Mesenteric fat pad (tissue), 1 donor: Measurements from ENCODE around the gene RBBP4. TPM values are rescaled to one million over a fixed set of nuclear protein-coding genes. Genes with fewer than 3 reads are reported as not detected.
"Not testable (repeated sequence)": the region's sequence is repeated elsewhere in the genome, so short reads cannot be mapped to it uniquely, and the experiment has no call there.

Experiments used
- DNase-seq: peaks from one replicate; pipeline ENCODE4 v3.0.0-alpha.2; 2020; ENCODE audit warnings: low spot score
- long read RNA-seq: library from polyadenylated mRNA; unstranded; transcript quantifications from one replicate; pipeline ENCODE4 v2.0.0, GENCODE V29; 2020
- total RNA-seq: library from RNA; stranded (reverse); fragmentation: NEBNext Ultra II Directional; extraction: Animal tissue kit (Norgen Biotek cat#: 25700); gene quantifications from one replicate; pipeline ENCODE4 v1.2.1, GENCODE V29; 2021
- donor health status: DM: yes; HTN: yes; CAD: no.

RBBP4 gene
- 95.2 TPM for total RNA-seq
- long read RNA-seq, full-length matches to known transcripts, result 134 of 151 reads
- long read RNA-seq, partial matches to known transcripts, result 4 of 151 reads
- long read RNA-seq, other reads (novel, unspliced or antisense), result 13 of 151 reads

DNA sequence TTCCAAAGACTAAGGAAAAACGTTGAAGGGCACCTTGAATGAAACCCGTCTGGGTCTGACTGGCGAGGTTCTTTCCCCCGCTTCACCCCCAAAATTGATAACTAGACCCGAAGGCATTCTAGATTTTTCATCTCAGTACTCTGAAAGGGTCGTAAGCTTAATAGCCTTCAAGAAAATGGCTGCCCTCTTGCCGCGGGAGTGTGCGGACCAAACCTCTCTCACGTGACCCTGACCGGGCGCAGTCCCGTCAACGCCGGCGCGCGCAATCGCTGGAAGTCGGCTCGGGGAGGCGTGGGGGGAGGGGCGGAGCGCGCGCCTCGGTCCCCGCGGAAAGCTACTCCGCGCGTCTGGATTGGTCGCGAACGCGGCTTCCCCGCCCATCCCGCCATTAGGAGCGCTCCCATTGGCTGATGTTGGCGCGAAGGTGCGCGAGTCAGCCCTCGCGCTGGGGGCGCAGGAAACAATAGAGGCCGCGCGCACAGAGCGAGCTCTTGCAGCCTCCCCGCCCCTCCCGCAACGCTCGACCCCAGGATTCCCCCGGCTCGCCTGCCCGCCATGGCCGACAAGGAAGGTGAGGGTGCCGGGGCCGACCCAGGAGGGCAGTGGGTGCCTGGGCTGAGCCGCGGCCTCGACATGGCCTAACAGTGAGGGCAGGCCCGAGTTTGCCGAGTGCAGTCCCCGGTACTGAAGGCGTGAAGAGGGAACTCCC, at the start of gene RBBP4:
TSS of gene RBBP4 (plus strand) at position 457 of the 709 bp plus-strand sequence. CDS start at position 556, 99 bp downstream.
- peak; percentile 99 for DNase-seq

DNA sequence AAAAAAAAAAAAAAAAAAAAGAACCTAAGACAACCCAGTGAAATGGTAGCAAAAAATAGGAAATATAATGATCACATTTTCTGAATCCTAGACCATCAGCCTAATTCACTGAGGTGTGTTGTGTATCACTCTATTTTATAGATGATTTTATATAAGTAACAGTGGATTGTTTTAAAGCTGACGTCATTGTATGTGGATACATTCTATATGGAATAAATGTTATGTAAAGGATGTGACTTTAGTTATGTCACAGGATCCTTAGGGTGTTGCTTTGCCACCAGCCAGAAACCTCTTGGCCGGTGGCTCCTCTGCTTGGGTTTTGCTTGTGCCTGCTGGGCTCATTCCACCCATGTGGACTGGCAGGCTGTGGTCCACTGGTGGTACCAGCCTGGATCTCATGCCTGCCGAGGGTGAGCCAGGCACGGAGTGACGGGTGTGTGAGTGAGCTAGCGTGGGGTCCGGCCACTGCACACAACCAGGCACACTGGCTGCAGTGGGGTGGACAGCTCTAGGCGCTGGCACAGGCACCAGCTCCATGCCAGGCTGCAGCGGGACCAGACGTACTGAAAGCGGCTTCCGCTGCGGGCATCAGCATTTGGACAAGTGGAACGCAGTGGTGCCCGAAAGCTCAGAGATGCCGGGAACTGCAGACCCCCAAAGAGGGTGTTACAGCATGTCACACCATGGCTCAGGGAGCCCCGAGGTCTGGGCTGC, 45.1 kb upstream of the RBBP4 start:
- DNase-seq, result no peak

DNA sequence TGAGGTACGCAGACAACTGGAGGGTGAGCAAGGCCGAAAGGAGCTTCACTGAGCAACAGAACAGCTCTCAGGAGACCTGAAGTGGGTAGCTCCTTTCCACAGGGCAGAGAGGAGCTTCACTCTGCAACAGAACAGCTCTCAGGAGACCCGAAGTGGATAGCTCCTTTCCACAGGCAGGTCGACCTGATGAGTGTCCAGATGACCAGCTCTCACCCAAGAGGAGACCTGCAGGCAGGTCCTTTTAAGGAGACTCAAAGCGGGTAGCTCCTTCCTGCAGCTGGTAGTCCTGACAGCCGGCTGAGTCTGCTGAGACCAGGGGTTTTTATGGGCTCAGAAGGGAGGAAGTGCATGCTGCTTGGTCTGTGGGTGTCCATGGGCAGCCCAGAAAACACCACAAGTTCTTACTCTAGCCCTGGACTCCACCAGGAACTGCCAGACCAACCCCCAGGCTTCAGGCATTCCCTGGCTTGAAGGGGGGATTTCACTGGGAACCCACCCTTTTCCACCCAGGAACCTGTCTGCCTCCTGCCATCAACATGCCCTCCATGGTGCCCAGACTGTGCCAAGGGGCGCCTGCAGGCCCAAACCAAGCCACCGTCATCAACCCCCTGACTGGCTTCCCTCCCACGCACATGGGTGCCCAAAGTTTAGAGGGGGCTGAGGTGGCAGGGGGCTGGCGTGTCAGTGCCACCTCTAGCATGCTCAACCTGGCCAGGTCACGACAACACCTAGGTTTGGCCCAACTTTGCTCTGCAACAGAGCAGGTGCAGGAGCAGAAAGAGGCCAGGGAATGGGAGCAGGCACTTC, 44.2 kb upstream of the RBBP4 start:
- no peak for DNase-seq

DNA sequence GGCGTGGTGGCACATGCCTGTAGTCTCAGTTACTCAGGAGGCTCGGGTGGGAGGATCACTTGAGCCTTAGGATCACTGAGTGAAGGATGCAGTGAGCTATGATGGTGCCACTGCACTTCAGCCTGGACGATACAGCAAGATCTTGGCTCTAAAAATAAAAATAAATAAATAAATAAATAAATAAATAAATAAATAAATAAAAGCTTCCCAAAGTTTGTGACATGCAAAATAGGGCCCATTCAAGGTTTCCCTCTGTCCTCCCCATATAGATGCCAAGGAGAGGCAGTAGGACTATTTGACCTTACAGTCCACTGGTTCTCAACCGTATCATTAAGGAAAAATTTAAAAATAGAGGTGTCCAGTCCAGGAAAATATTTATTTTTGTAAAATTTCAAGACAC, 41.8 kb upstream of the RBBP4 start:
- DNase-seq, result no peak

DNA sequence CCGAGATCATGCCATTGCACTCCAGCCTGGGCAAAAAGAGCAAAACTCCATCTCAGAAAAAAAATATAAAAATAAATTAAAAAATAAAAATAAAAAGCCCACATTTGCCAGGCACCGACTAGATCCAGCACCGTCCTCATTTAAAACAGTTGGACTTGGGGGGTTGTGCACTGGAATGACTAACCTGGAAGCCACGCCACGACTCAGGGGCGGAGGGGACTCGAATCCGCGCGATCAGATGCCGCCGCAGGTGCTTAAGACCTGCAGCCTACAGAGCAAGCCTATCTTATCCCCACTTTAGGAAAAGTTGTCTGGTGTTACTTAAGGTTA, 39.2 kb upstream of the RBBP4 start:
- no peak for DNase-seq

DNA sequence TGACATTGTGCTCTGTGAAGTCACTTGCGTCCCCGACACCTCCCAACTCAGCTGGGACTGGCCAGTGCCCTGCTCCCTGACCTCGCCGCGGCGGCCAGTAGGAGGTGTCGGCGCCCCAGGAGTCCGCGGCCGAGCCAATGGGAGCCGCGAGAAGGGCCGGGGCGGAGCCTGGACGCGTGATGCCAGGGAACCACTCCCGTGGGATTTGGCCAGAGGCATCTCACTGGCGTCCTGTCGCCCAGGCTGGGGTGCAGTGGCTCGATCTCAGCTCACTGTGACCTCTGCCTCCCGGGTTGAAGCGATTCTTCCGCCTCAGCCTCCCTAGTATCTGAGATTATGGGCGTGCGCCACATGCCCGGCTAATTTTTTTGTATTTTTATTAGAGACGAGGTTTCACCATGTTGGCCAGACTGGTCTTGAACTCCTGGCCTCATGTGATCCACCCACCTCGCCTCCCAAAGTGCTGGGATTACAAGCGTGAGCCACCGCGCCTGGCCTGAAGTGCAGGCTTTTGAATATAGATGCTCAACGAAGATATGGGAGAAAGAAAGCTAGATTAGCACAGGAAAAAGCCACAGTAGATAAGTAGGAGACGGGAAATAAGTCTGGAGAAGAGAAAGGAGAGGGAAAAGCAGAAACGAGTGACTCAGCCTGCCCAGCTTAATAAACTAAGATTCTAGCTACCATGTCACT, 38.7 kb upstream of the RBBP4 start:
- DNase-seq, result peak; percentile 95

DNA sequence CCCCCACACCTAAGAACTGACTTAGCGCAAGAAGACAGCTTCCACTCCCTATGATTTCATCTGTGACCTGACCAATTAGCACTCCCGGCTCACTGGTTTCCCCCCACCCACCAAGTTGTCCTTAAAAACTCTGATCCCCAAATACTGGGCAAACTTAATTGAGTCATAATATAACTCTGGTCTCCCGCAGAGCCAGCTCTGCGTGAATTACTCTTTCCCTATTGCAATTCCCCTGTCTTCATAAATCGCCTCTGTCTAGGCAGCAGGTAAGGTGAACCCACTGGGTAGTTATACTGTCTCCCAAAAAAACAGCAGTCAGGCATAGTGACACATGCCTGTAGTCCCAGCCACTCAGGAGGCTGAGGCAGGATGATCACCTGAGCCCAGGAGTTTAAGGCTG, 37.5 kb upstream of the RBBP4 start:
- DNase-seq, result no peak

DNA sequence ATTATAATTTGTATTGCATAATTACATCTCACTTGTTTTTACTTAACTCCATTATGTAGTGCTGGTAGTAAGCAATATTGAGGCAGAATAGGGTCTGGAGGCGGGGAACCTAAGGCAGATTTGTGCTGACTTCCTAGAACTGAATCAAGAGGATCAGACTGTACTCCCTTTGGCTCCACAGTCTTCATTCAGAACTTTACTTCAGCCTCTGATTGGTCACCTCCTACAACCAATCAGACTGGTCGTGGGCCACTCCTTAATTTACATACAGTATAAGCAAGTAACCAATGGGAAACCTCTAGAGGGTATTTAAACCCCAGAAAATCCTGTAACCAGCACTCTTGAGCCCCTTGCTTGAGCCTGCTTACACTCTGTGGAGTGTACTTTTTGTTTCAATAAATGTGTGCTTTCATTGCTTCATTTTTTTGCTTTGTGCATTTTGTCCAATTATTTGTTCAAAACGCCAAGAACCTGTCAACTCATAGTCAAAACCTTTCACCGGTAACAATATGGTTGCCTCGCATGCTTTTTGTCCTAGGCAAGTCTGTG, 32.3 kb upstream of the RBBP4 start:
- no peak for DNase-seq

DNA sequence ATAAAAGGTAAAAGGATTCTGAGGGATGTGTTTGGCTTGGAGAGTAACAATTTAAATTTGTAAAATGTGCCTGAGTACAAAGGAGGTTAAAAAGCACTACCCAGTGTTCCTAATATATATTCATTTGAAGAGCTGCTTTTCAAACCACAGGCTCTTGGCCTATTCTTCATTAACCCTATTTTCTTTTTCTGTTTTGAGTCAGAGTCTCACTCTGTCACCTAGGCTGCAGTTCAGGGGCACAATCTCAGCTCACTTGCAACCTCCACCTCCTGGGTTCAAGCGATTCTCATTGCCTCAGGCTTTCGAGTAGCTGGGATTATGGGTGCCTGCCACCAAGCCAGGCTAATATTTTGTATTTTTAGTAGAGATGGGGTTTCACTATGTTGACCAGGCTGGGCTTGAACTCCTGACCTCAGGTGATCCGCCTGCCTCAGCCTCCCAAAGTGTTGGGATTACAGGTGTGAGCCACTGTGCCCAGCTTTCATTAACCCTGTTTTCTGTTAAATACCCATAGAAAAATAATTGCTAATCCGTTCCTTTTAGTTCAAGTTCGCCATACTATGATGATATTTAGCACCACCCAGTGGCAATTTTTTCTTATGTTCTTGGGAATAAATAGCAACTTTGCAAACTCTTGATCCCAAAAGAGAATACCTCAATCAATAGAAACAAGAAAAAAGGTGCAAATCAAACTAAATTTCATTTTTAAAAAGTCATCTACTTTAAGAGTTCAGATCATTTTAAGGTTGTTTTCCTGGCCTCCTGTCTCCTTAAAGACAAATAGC, 31.1 kb upstream of the RBBP4 start:
- no peak for DNase-seq

DNA sequence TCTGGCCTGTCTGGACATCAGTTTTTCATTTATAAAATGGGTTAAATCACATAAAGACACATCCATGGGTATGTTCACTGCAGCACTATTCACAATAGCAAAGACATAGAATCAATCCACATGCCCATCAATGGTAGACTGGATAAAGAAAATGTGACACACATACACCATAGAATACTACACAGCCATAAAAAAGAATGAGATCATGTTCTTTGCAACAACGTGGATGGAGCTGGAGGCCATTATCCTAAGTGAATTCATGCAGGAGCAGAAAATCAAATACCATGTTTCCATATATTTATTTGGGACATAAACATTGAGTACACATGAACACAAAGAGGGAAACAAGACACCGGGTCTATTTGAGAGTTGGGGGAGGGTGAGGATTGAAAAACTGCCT, 28.8 kb upstream of the RBBP4 start:
- DNase-seq, result no peak

DNA sequence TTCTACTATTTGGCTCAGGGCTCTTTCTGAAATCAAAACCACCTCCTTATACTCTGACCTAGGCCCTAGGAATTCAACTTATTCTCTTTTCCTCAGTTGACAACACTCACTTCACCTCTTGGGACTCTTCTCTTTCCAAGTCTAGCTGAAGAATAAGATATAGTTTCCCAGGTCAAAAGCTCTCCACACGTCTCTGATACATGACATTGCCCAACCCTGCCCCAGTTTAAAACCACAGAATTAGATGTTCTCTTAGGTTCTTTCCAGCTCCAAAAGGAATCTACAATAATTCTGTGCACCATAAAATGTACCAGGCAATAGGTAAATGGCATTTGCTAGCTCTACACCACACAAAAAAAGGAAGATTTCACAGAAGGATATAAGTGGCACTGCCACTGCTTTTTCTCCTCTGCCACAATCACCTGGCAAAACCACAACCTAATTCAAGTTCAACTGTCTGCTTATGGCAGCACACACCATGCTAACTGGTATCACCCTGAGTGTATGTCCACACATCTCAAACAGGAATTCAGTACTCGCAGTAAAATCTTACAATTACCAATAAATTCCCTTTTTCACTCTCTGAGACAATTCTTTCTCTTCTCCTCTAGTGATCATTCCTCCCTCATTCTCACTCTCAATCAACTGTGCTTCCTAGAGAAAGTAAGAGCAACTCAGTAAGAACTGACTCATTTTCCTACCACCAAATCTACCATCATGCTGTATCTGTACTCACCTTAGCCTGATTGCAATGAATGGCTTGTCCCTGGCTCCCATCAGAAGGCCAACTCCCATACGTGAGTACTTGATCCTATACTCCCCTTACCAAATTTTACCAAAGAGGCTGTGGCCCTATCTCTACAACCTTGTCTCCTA, 28.0 kb upstream of the RBBP4 start:
- no peak for DNase-seq

DNA sequence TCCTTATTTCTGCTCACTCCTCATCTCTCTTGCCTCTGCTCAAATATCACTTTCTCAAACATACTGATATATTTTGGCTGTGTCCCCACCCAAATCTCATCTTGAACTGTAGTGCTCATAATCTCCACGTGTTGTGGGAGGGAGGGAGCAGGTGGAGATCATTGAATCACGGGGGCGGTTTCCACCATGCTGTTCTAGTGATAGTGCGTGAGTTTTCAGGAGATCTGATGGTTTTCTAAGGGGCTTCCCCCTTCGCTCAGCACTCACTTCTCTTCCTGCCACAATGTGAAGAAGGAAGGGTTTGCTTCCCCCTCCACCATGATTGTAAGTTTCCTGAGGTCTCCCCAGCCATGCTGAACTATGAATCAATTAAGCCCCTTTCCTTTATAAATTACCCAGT, 27.2 kb upstream of the RBBP4 start:
- no peak for DNase-seq

DNA sequence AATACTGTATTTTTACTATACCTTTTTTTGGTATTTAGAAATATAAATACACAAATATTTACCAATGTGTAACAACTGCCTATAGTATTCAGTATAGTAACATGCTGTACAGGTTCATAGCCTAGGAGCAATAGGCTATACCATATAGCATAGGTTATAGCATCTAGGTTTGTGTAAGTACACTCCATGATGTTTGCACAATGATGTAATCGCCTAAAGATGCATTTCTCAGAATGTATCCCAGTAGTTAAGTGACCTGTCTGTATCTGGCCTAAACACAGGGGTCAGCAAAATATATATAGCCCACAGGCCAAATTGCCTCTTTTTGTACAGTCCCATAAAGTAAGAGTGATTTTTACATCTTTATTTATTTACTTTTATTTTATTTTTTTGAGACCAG, 24.8 kb upstream of the RBBP4 start:
- DNase-seq, result no peak

DNA sequence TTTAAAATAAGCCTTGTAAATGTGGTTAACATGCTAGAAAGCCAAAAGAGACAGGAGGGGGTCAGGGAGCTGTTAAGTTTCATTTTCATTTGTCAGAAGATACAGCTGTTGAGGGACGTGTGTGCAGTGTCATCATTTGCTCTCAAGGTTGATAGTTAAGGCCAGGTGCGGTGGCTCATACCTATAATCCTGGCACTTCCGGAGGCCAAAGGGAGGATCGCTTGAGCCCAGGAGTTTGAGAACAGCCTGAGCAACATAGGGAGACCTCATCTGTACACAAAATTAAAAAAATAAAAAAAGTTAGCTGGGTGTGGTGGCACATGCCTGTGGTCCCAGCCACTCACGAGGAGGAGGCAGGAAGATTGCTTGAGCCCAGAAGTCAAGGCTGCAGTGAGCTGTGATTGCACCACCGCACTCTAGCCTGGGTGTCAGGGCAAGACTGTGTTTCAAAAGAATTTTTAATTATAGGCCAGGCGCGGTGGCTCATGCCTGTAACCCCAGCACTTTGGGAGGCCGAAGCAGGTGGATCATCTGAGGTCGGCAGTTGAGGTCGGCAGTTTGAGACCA, 23.3 kb upstream of the RBBP4 start:
- DNase-seq, result no peak

DNA sequence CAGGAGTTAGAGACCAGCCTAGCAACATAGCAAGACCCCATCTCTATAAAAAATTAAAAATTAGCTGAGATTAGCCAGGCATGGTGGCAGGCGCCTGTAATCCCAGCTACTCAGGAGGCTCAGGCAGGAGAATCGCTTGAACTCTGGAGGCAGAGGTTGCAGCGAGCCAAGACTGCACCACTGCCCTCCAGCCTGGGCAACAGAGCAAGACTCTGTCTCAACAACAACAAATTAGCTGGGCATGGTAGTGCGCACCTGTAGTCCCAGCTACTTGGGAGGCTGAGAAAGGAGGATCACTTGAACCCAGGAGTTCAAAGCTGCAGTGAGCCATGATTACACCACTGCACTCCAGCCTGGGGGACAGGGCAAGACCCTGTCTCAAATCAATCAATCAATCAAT, 20.8 kb upstream of the RBBP4 start:
- not testable (repeated sequence) for DNase-seq

DNA sequence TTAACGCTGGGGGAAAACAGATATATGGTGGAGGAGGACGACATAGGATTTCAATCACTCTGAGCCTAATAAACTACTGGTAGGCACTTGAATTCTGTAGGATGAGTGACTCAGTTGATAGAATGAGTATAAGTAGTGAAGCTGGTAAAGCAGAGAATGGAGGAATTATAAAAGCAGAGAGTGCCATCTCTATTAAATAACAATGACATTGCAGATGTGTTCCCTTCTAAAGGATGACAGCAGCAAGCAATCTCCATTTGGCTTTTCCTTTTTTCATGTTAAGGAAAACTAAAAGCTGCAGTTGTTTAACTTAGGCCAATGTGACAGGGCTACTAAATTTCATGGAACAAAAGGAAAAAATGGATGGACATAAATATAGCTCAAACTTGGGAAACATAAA, 18.2 kb upstream of the RBBP4 start:
- DNase-seq, result no peak

DNA sequence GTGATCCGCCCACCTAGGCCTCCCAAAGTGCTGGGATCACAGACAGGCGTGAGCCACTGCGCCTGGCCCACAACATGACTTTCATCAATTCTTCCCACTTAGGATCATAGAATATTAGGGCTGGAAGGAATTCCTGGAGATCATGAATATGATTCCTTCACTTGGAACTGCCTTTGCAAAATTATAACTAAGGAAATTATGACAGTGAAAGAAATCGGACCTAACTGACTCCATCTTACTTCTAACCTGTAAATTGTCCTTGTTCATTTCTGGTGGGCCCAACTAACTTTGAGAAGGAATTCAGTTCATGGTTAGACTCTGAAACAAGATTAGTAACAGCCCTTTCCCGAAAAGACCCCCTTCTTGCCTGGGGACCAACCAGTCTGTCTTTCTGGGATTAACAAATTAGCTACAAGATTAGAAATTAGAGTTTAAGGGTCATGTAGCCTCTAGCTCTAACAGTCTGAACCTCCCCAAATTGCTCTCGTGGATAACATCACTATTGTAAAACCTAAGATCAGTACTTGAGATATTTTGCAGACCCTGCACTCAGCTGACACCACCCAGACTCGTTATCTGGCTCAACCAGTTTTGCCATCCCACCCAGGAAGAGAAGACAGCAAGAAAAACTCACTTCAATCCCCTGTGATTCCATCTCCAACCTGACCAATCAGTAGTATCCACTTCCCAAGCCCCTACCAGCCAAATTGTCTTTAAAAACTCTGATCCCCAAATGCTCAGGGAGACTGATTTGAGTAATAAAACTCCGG, 15.3 kb upstream of the RBBP4 start:
- no peak for DNase-seq
